Lower leg skin (tissue), 3 donors: ENCODE measurements around the gene RAF1.

Source experiments
- CTCF ChIP-seq, 3 donors: fragments of 450-650 bp; IDR thresholded peaks; one replicate each; pipeline ENCODE4 v1.5.1; 2016; ENCODE audit warnings: antibody characterized with exemption in 3 of 3, mild to moderate bottlenecking in 3 of 3, moderate library complexity in 2 of 3
- POLR2A ChIP-seq, 2 donors: fragments of 450-650 bp; IDR thresholded peaks; one replicate each; pipeline ENCODE4 v1.6.1; 2016 to 2017; ENCODE audit warnings: antibody characterized with exemption in 2 of 2, mild to moderate bottlenecking in 1 of 2, moderate library complexity in 1 of 2

GRCh38 chr3:12681089-12681942 lies 17.4 kb upstream of the RAF1 start:
- TF ChIP-seq CTCF (IDR thresholded peaks at IDR 0.05) (no peak), POLR2A (IDR thresholded peaks at IDR 0.05) (no peak)
